HG03558 (cell line): ENCODE results near the gene PPP4R1.
"Not testable (repeated sequence)": the region's sequence is repeated elsewhere in the genome, so short reads cannot be mapped to it uniquely, and the experiment has no call there.

Experiments used
- ATAC-seq: cut with Tn5 transposase; IDR thresholded peaks from one replicate; pipeline ENCODE4 v1.9.1; 2021; ENCODE audit warnings: moderate number of reproducible peaks; ENCODE audit not compliant: unreplicated experiment; ENCODE audit errors: extremely low read depth

The PPP4R1 gene

GRCh38 chr18:9614401-9615279 lies at the start of gene PPP4R1:
PPP4R1 (minus strand) TSS chr18:9614559; CDS start chr18:9614484, 75 bp downstream.
- no peak for ATAC-seq

- ATAC-seq = no peak
These were observed 49.0 kb upstream of the PPP4R1 start for GRCh38 chr18:9663377-9663776.

GRCh38 chr18:9661564-9661963 lies 47.2 kb upstream of the PPP4R1 start:
- no peak for ATAC-seq

GRCh38 chr18:9659499-9660375 lies 45.4 kb upstream of the PPP4R1 start:
- no peak for ATAC-seq

GRCh38 chr18:9658087-9658641 lies 43.8 kb upstream of the PPP4R1 start:
- no peak for ATAC-seq

- no peak for ATAC-seq
These were observed 40.9 kb upstream of the PPP4R1 start for GRCh38 chr18:9655232-9655767.

- ATAC-seq = no peak
These were observed 39.0 kb upstream of the PPP4R1 start for GRCh38 chr18:9653390-9653789.

GRCh38 chr18:9649164-9649540 lies 34.8 kb upstream of the PPP4R1 start:
- ATAC-seq = no peak

- no peak for ATAC-seq
These were observed 34.2 kb upstream of the PPP4R1 start for GRCh38 chr18:9648431-9649163.

GRCh38 chr18:9647496-9648323 lies 33.4 kb upstream of the PPP4R1 start:
- ATAC-seq = no peak

GRCh38 chr18:9643549-9643948 lies 29.2 kb upstream of the PPP4R1 start:
- no peak for ATAC-seq

GRCh38 chr18:9642799-9643462 lies 28.6 kb upstream of the PPP4R1 start:
- no peak for ATAC-seq

GRCh38 chr18:9641081-9641480 lies 26.7 kb upstream of the PPP4R1 start:
- ATAC-seq = not testable (repeated sequence)

GRCh38 chr18:9638886-9639285 lies 24.5 kb upstream of the PPP4R1 start:
- ATAC-seq = no peak

GRCh38 chr18:9637036-9637767 lies 22.8 kb upstream of the PPP4R1 start:
- no peak for ATAC-seq

- ATAC-seq = no peak
These were observed 20.5 kb upstream of the PPP4R1 start for GRCh38 chr18:9634856-9635255.

GRCh38 chr18:9631814-9632496 lies 17.6 kb upstream of the PPP4R1 start:
- ATAC-seq = no peak
